NCI-H510A (cell line): ENCODE data around the gene STUM.

Source experiments
- DNase-seq: peaks from one replicate; lab custom pipeline; 2025; lab: John Stamatoyannopoulos, UW

STUM gene

DNA sequence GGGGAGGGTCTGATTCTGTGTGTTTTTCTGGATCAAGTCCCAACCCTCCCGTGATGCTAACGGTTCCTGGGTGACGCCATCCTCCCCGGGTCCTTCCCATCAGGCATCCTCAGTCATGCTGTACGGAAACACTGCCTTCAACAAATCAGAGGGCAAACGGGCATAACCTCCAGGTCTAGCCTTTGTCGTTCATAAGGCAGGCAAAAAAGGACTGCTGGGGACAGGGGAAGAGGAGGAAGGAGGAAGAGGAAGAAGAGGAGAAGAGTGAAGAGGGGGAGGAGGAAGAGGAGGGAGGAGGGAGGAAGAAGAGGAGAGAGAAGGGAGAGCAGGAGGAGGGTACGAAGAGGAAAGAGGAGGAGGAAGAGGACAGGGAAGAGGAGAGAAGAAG, 106.1 kb downstream of the STUM start:
- no peak for DNase-seq

DNA sequence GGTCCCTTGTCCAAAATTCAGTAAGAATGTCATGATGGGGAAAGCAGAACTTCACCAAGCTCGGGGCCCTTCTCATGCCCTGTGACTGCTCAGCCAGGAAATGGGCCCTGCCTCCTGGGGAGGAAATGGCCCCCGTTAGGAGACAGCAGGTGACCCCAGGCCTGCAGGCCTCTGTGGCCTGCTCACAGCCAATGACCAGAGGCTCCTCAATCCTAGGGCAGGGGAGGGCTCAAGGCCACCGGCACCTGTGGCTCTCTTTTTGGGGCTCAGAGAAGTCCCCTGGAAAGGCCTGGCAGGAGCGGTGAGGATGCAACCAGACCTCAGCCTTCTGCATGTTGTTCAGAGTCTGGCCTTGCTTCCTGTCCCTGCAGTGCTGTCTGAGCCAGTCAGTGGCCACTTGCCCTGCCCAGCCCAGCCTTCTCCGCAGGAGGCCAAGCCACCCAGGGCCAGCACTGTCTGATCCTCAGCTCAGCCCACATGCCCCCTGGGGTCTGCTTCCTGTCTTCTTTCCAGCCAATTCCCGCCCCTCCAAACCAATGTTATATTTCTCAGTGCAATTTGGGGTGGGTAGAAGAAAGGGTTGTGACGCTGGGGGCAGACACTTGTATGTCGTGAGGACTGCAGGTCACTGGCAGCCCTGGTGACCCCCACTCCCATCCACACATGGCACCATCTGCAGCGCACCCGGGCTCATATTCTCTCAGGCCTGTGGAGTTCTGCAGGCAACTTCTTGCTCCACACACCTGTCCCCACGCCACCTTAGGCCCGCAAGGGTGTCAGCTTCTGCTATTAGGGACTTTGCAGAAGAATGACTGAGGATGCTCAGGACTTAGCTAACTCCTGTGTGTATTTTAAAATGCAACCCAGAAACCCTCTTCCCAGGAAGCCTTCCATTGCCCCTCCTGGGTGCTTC, 106.9 kb downstream of the STUM start:
- no peak for DNase-seq

DNA sequence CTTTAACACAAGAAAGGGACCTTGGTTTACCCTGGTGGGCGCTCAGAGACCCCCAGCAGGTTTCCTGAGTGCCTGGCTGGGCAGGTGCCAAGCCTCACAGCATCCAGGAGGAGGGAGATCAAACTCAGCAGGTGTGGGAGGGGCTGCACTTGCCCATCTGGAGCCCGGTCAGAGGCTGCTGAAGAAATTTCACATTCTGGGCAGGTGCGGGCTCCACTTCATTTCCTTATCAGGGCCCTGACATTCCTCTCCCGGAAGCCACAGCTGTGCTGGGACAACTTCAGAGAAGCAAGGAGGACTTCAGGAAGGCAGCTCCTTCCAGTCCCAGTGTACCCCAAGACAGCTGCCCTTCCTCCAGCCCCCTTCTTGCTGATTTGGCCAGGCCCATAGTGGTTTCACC, 107.6 kb downstream of the STUM start:
- peak; percentile 70 for DNase-seq

DNA sequence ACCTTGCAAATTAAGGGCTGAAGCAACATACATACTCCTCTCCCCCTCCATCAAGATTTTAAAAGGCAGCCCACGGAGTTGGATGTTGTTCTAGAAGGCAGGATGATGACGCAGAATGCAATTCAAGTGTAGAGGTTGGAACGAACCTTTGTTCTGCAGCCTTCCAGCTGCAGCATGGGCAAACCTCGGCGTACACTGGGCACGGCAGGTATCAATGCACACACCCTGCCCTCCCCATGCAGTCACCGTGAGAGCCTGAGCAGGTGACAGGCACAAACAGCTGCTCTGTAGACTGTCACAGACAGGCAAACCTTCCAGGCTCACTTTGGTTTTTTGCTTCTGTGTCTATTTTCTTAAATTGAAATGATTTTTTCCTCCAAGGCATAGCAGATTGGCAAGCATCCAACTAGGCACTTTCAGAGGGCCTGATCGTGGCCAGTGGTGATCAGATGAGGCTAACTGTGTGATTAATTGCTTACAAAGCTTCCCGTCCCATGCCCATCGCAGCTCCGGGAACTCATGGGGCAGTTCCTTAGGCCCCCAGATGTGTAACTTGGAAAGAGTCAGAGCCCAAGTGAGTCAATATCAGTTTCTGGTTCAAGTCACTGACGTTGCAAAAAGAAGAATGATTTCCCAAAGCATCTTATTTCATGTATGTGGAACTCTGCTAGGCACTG, 108.2 kb downstream of the STUM start:
- DNase-seq, result peak; percentile 78

DNA sequence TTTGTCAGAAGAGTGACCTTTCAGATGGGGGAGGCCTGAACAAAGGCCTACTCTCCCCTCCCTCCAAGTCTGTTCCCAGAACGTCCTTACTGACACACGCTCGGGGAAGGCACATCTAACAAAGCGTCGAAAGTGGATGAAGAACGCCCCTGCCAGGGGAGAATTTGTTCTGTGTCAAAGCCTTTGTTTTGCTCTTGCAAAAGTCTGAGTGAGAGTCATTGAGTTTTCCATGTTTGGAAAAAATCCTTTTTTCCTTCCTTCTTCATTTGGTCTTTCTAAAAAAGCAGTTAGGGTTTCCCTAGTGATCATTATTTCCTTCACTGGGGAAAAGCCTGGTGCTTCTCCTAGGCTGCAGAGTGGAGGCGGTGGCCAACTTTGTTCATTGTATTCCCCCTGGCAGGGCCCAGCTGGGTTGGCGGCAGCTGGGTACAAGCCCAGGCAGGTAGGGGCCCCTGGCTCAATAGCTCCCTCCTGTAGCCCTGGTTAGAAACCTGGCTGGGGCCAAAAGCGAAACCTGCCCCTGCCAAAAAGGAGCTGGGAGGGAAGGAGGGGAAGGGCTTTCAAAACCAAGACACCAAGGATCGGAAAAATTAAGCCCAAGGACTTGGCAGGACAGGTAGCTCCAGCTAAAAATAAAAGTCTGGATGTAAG, 109.5 kb downstream of the STUM start:
- DNase-seq, result peak; percentile 54

DNA sequence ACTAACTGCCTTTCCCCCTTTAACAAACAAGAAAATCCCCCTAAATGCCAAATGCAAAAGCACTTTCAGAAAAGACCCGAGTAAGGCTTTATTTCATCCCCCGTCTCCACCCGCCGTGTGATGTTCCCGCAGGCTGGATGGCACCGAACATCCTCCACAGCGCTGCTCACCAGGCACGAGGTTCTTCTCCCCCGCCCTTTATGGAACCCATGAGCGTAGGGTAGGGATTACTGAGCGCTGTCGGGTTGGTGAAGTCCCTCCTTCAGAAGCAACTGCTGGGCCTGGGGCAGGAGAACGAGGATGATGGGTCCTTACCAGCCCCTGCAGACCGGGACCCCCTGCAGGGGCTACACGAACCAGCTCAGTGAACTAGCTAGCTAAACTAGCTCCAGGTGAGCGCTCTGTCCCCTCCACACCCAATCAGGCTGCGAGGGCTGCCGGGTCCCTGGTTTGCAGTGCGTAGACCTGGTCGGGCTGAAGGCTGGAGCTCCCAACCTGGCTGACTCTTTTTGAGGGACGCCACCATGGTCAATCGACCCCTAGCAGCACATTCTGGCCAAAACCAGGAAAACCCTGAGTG, 110.1 kb downstream of the STUM start:
- no peak for DNase-seq
